B cell (primary cell): Measurements from ENCODE around the gene TMEM203. TPM values are rescaled to one million over a fixed set of nuclear protein-coding genes. Genes with fewer than 3 reads are reported as not detected.
A peak's percentile ranks its signal among the peaks of the same experiment; 100 is the strongest.

Source experiments
- ATAC-seq: fragments of 200-7000 bp; cut with Tn5 transposase; one replicate; pipeline ENCODE4 v1.10.0; 2021; ENCODE audit warnings: low read depth, mild to moderate bottlenecking, moderate number of reproducible peaks, moderate library complexity
- CTCF ChIA-PET: fragments of 350-600 bp; sonication (Branson Sonifier 250); formaldehyde crosslinking; loops from one replicate; lab custom pipeline; 2021; ENCODE audit warnings: antibody characterized with exemption, inconsistent platforms; lab: Charles Lee
- POLR2A ChIA-PET: fragments of 350-600 bp; sonication (Branson Sonifier 250); formaldehyde crosslinking; loops from one replicate; lab custom pipeline; 2021; ENCODE audit warnings: antibody characterized with exemption; lab: Charles Lee
- DNase-seq: peaks from one replicate; pipeline ENCODE4 v3.0.0; 2013
- H2AFZ ChIP-seq: 2 replicates; pipeline ENCODE4 v1.6.1; 2012; ENCODE audit warnings: mild to moderate bottlenecking, low read depth, low read length; ENCODE audit not compliant: insufficient read depth, poor library complexity, severe bottlenecking
- H3K27ac ChIP-seq, 2 donors: 1 replicate in 1 of 2; 2 replicates in 1 of 2; pipeline ENCODE4 v1.5.1; 2012 to 2013; ENCODE audit warnings: low read length in 2 of 2, mild to moderate bottlenecking in 2 of 2, moderate library complexity in 1 of 2
- H3K27me3 ChIP-seq, 4 experiments: fragments of 200-600 bp in 1 of 4; sonication (generic) in 1 of 4; replicated peaks in 1 of 4; 1 replicate in 2 of 4; 2 replicates in 2 of 4; pipeline versions ENCODE4 v1.6.1 to v1.7.0; 2013 to 2016; ENCODE audit warnings: low read length in 3 of 4, mild to moderate bottlenecking in 2 of 4, mixed read lengths in 1 of 4, moderate library complexity in 1 of 4; ENCODE audit not compliant: insufficient read depth in 4 of 4, control insufficient read depth in 3 of 4; ENCODE audit errors: control extremely low read depth in 1 of 4
- H3K36me3 ChIP-seq, 2 experiments: replicated peaks in 1 of 2; 1 replicate in 1 of 2; 2 replicates in 1 of 2; pipeline versions ENCODE4 v1.6.1 to v1.7.1; 2013; ENCODE audit warnings: low read length in 1 of 2; ENCODE audit not compliant: insufficient read depth in 2 of 2, control insufficient read depth in 1 of 2; ENCODE audit errors: control extremely low read depth in 1 of 2, extremely low read depth in 1 of 2
- H3K4me1 ChIP-seq, 2 donors: fragments of 200-600 bp in 1 of 2; sonication (generic) in 1 of 2; 1 replicate in 1 of 2; 2 replicates in 1 of 2; pipeline versions ENCODE4 v1.5.1 to v1.6.1; 2013 to 2017; ENCODE audit warnings: low read length in 2 of 2; ENCODE audit not compliant: control insufficient read depth in 2 of 2, insufficient read depth in 2 of 2
- H3K4me2 ChIP-seq: replicated peaks from 2 replicates; pipeline ENCODE3; 2012; ENCODE audit warnings: mild to moderate bottlenecking, low read depth, low read length; ENCODE audit not compliant: poor library complexity, severe bottlenecking
- H3K4me3 ChIP-seq, 5 experiments: fragments of 200-600 bp in 1 of 5; sonication (generic) in 1 of 5; 1 replicate in 3 of 5; 2 replicates in 2 of 5; pipeline versions ENCODE4 v1.5.1 to v1.7.0; 2011 to 2016; ENCODE audit warnings: low read length in 4 of 5, mild to moderate bottlenecking in 4 of 5, low read depth in 2 of 5, control low read depth in 1 of 5, moderate library complexity in 1 of 5; ENCODE audit not compliant: insufficient read depth in 1 of 5; ENCODE audit errors: control extremely low read depth in 1 of 5, extremely low read depth in 1 of 5
- H3K79me2 ChIP-seq: fragments of 200-600 bp; sonication (generic); one replicate; pipeline ENCODE4 v1.6.0; 2016; ENCODE audit warnings: low read length; ENCODE audit not compliant: control insufficient read depth, insufficient read depth
- H3K9ac ChIP-seq: fragments of 200-600 bp; sonication (generic); 2 replicates; pipeline ENCODE4 v1.6.1; 2017; ENCODE audit warnings: mild to moderate bottlenecking, low read length, moderate library complexity
- H3K9me3 ChIP-seq, 3 donors: one replicate each; pipeline versions ENCODE4 v1.6.1 to v1.7.1; 2013; ENCODE audit warnings: low read length in 2 of 3; ENCODE audit not compliant: control insufficient read depth in 2 of 3, insufficient read depth in 1 of 3; ENCODE audit errors: control extremely low read depth in 1 of 3
- H4K20me1 ChIP-seq: 2 replicates; pipeline ENCODE4 v1.6.0; 2012; ENCODE audit warnings: mild to moderate bottlenecking, low read length; ENCODE audit not compliant: insufficient read depth, control insufficient read depth, poor library complexity, severe bottlenecking
- H3K27ac Mint-ChIP-seq: one replicate; pipeline ENCODE4 v1.8.0; 2021; ENCODE audit warnings: mixed read lengths
- H3K27me3 Mint-ChIP-seq: one replicate; pipeline ENCODE4 v1.8.0; 2021; ENCODE audit warnings: mixed read lengths
- H3K4me1 Mint-ChIP-seq: one replicate; pipeline ENCODE4 v1.8.0; 2021; ENCODE audit warnings: mixed read lengths
- H3K4me3 Mint-ChIP-seq: one replicate; pipeline ENCODE4 v1.8.0; 2021; ENCODE audit warnings: mixed read lengths
- H3K9me3 Mint-ChIP-seq: one replicate; pipeline ENCODE4 v1.8.0; 2022; ENCODE audit warnings: mixed read lengths; ENCODE audit not compliant: insufficient read depth
- CTCF ChIP-seq: fragments of 200-600 bp; IDR thresholded peaks from one replicate; pipeline ENCODE4 v1.8.0; 2022; ENCODE audit warnings: antibody characterized with exemption, mild to moderate bottlenecking
- EZH2 ChIP-seq: IDR thresholded peaks from 2 replicates; pipeline ENCODE4 v1.6.1; 2012; ENCODE audit warnings: borderline replicate concordance, low read depth, mild to moderate bottlenecking, moderate library complexity, low read length; ENCODE audit not compliant: insufficient read depth, poor library complexity, severe bottlenecking
- WGBS: methylation state at CpG from one replicate; pipeline ENCODE4 v1.1.5; 2013; ENCODE audit warnings: missing lambda C conversion rate; ENCODE audit not compliant: insufficient coverage; 5-methylcytosine and 5-hydroxymethylcytosine counted together
- intact Hi-C: fragments of 100-400 bp; cut with micrococcal nuclease; formaldehyde crosslinking; loops from one replicate; pipeline ENCODE4 v1.10.0; 2022
- polyA plus RNA-seq: library from polyadenylated mRNA; depleted of rRNA; stranded (reverse); fragments of >200 nt; gene quantifications from 2 replicates; pipeline ENCODE4 v1.2.3, GENCODE V29; 2012
- total RNA-seq, 2 donors: library from RNA; stranded (reverse); fragments of 120-200 nt in 1 of 2; gene quantifications; 1 replicate in 1 of 2; 2 replicates in 1 of 2; pipeline versions ENCODE4 v1.2.3 to v1.2.4, GENCODE V29; 2013 to 2022

Gene TMEM203
- total and polyA plus RNA-seq, 2 donors (not counting 1 experiment from before 2014, with no cell fraction given) = 20.6 to 35.7 TPM

GRCh38 chr9:137237759-137238726 lies 32.6 kb upstream of the TMEM203 start:
- POLR2A ChIA-PET = interaction anchor here (0.6 kb wide), 1 partner anchor 18 kb away, joined by 3 read pairs; no protein-coding TSS in a partner anchor
- Histone ChIP-seq H3K27ac (no peak overlapping the region), H3K4me3 (no peak overlapping the region), H3K36me3 (peaks cover 0 to 12% of the 10 kb centered on the region in 2 experiments), H3K4me1 (peaks cover 47 to 73% of the 10 kb centered on the region in 2 donors), H3K9me3 (peaks cover 0 to 3% (median 0%) of the 10 kb centered on the region in 3 donors), H3K4me2 (no peak overlapping the region), H3K9ac (no peak overlapping the region), H2AFZ (no peak overlapping the region), H3K27me3 (peaks cover 0 to 2% (median 0%) of the 10 kb centered on the region in 4 experiments), H3K79me2 (peaks cover 43% of the 10 kb centered on the region), H4K20me1 (peaks cover 38% of the 10 kb centered on the region)
- Mint-ChIP-seq H3K4me3 (no peak overlapping the region), H3K9me3 (no peaks in the 10 kb centered on the region), H3K27ac (no peak overlapping the region), H3K4me1 (peaks cover 49% of the 10 kb centered on the region), H3K27me3 (no peaks in the 10 kb centered on the region)
- TF ChIP-seq CTCF (no peak), EZH2 (no peak)
- intact Hi-C loops = loop anchor here (2.0 kb wide), 2 partner anchors 119 to 191 kb away; partner anchors contain the start of gene NPDC1
- 69% methylated on average over 12 of the region's 13 CpGs for WGBS
- CTCF ChIA-PET = interaction anchor here (1.1 to 8.9 kb wide), 11 partner anchors 13 to 192 kb away, joined by 3 to 76 read pairs (median 7); partner anchors contain the start of genes ANAPC2, CYSRT1, NPDC1 and RNF208
- ATAC-seq (no peak), DNase-seq (peak; percentile 33)
